Anterior cingulate cortex (tissue), 58 donors: ENCODE measurements around the gene SLC35D1.
"Not testable (repeated sequence)": the region's sequence is repeated elsewhere in the genome, so short reads cannot be mapped to it uniquely, and the experiment has no call there.

Experiments
- DNase-seq, 58 donors: peaks; one replicate each; lab custom pipeline; 2025; lab: John Stamatoyannopoulos, UW

Gene SLC35D1

DNA sequence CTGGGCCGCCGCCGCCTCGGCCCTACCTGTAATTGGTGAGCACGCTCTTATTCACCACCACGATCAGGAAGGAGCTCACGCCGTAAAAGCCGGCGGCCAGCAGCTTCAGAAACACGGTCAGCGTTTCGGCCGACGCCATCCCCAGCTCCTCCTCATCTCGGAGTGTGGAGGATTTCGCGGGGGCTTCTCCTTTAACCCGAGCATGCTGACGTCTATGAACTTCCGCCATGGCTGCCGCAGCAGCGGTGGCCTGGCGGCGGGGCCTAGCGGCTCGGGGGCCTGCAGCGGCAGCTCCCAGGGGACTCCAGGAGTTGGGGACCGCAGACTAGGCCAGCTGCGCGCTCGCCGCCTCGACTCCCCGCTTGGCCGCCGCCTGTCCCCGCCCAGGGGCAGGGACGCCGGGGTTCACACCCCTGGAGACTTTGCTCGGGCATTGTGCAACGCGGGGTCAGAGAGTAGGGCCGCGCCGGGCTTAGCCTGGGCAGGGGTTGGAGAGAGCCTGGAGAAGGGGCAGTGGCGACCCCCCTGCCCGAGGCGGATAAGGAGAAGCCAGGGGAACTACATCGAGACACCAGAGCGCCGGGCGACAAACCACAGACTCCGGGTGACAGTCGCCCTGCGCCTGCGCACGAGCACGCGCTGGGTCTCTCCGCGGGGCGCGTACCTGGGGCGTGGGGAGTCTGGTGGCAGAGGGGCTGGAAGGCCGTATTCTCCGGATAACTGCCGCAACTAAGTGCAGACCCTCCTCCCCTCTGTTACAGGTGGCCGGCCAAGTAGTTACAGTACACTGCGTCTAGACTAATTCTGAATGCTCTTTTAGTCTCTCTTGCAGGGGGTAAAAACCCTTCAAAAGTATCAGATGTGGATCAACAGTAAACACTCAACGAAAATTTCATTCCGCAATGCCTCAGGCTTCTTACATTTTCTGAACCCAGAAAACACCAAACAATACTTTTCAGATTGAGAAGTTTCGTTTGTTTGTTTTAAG, at the start of gene SLC35D1:
Gene SLC35D1, minus strand, starts transcription at position 364 of the 988 bp plus-strand sequence. Its CDS starts 135 bp downstream, at position 229.
- peak in 57 of 58 donors; percentile 50 to 89 (median 78) for DNase-seq

DNA sequence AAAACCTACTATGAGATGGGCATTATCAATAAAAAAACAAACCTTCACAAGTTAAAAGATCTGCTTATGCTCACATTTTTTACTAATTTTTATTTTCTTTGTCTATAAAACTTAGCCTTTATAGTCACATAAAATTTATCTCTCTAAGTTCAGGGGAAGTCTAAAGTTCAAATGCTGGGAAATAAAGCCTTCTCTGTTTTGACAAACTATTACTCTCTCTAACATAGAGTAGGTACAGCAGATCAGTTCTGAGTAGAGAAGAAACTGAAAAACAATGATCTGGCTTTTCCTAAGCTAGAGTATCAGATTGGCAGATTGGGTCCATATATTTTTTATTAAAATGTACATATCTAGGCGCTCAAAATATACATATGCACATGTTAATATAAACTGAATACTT, 49.6 kb upstream of the SLC35D1 start:
- DNase-seq = no peak

DNA sequence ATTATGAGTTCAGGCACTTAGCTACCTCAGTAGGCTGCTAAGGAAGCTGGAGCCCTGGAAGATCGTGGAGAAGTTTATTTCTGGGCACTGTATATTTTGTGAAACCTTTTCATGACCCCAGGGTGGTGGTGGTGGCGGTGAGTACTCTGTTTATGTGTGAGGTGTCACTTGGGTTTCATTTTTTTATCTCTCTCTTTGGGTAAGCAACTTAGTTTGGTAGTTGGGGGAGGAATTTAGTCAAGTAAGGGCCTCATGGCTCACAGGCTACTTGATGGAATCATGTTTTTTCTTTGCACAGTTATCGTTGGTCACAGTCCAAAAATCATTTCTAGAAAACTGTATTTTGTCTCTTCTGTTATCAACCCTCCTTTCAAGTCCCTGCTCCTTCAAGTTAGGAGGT, 46.9 kb upstream of the SLC35D1 start:
- DNase-seq = no peak

DNA sequence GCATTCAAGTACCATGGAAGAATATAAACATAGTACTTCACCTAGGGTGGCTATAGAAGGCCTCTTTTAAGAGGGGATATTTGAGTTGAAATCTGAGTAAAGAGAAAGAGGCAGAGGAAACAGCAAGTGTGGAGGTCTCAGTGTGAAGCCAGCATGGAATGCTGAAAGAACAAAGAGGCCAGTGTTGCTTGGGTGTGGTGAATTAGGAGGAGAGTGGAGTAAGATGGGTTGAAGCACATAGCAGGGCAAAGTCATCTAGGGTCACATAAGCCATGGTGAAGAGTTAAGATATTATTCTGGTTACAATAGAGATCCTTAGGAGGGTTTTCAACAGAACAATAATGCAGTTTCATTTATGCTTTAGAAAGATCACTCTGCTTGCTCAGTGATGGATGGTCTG, 43.4 kb upstream of the SLC35D1 start:
- DNase-seq = no peak

DNA sequence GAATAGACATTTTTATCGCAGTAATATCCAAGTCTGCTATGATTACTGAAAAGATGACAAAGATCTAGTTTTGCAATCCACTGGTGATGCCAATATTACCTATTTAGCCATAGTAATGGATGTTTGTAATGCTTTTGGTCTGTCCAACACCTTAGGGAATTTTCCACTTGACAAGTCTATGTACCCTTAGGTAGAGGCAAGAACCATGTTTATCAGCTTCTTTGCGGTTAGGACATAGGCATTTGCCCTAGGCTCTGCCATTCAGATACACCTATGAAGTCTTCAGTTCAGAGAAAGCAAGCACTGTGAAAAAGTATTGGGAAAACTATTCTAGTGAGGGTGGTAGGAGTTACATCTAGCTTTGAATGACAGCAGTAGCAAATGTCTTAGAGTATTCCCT, 40.2 kb upstream of the SLC35D1 start:
- DNase-seq = no peak

DNA sequence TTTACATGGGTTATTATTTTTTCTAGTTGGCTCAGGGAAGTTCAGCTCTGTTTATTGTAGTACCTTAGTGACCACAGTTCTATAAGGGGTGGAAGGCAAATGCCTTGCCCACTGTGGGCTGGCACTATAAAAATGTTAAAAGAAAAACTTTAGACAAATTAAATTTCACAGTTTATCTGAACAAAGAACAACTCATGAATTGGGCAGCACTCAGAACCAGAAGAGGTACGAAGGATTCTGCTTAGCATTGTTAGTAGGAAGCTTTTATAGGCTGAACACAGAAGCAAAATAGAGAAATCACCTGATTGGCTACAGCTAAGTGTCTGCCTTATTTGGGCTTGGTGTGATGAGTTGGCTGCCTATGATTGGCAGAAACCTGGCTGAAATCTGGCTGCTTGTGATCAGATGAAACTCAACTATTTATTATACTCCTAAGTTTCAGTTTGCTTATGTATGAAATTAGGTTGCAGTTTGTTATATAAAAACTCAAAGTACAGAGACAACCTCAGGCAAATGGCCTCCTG, 35.8 kb upstream of the SLC35D1 start:
- no peak for DNase-seq

DNA sequence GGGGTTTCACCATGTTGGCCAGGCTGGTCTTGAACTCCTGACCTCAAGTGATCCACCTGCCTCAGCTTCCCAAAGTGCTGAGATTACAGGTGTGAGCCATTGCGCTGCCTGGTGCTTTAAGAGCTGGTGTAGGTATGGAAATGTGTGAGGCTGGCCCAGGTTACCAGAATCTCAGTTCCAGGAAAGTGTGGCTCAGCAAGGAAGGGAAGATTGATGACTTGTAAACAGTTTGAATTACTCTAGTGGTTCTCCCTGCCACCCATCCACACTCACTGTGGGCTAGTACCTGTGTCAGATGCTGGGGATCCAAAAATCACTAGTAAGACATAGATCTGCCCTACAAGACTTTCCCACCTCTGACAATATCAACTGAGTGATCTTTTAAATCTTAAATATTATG, 34.5 kb upstream of the SLC35D1 start:
- no peak for DNase-seq

DNA sequence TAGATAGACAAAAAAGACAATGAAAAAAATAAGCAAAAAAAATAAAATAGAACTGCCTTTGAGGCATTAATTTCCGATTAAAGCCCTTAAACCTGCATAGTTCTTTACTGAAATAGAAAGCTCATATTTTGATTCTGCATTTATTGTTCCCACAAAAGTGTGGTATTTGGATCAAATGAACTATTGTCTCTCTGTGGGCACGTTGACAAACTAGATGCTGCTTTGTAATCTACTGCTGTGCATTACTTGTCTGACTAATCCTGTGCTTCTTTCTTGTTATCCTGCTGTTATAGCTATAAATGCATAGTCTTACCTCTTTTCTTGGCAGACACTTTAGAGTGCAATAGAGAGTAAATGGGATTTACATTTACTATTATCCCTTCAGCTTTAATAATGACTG, 31.4 kb upstream of the SLC35D1 start:
- no peak for DNase-seq

DNA sequence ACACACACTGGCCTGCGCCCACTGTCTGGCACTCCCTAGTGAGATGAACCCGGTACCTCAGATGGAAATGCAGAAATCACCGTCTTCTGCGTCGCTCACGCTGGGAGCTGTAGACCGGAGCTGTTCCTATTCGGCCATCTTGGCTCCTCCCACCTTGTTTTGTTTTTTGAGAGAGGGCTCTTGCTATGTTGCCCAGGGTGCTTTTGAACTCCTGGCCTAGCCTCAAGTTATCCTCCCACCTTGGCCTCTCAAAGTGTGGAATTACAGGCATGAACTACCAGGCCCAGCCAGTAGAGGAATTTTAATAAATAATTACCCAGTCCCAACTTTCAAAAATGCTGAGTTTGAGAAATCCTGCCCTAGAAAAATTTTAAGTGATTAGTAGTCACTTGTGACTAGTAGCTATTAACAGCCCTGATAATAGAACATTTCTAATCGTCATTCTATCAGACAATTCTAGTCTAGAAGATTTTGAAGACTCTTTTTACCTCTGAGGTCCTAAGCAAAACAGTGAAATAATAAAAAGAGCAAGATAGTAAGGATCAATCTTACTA, 30.9 kb upstream of the SLC35D1 start:
- DNase-seq = no peak

DNA sequence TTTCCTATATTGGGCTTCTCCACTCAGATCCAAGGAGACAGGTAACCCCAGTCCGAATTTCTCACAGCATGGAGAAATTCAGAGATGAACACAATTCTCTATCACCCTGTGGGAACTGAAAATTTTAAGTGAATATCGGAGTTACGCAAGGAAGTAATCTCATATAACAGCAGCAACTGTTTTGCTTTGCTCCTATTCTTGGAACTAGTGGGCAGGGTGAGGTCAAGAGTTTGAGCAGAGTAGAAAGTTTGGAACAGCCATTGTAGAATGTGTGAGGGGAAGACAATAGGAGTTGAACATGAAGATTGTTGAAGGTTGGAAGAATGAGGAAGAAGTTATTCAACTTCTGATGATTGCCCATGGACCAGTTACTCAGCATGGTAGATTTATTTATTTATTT, 24.3 kb upstream of the SLC35D1 start:
- DNase-seq = no peak

DNA sequence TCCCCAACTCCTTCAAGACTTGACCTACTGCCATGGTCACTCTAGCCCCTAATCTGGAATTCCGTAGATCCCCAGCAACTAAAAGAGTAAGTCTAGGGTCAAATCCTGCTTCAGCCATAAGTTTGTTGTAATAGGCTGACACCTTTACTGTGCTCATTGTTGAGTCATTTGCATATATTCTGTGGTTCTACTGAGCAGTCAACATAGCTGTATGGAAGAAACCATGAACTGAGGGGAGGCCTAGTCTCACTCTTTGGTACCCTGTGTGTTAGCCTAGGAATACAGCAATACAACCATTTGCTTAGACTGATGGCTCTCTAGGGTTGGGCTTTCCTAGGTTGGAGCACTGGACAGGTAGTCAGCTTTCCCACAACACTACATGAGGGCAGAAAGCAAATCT, 23.6 kb upstream of the SLC35D1 start:
- DNase-seq = no peak

DNA sequence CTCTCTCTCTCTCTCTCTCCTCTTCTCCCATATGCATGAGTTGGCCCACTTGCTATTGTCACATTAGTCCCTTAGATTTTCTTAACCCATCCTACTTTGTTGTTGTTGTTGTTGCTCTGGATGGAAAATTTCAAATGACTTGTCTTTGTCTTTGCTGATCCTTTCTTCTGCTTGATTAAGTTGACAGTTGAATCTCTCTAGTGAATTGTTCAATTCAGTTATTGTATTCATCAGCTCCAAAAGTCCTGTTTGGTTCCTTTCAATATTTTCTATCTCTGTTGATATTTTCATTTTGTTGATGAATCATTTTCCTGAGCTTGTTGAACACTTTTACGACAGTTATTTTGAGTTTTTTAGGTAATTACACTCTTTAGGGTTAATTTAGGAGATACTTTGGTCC, 18.8 kb upstream of the SLC35D1 start:
- DNase-seq = no peak

DNA sequence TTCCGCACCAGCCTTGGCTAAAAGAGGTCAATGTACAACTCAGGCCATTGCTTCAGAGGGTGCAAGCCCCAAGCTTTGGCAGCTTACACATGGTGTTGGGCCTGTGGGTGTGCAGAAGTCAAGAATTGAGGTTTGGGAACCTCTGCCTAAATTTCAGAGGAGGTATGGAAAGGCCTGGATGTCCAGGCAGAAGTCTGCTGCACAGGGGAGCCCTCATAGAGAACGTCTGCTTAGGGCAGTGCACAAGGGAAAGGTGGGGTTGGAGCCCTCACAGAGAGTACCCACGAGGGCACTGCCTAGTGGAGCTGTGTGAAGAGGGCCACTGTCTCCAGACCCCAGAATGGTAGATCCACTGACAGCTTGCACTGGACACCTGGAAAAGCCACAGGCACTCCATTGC, 13.7 kb upstream of the SLC35D1 start:
- not testable (repeated sequence) for DNase-seq

DNA sequence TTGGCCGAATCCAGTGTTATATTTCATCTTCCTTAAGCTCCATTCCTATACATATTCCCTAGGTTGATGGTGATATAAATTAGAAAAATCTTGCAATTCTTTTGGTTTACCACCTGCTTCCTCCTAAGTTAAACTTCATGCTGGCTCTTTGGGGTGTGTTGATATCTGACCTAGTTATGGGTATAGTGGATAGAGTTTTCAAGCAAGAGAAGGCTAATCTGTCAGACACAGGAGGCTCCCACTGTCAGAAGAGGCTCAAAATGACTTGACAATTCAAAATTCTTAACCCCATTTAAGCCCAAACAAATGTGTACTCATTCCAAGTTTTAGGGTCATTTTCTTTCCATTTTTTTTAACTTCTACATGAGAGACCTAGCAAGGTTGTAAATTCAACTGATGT, 8.5 kb upstream of the SLC35D1 start:
- DNase-seq = no peak

DNA sequence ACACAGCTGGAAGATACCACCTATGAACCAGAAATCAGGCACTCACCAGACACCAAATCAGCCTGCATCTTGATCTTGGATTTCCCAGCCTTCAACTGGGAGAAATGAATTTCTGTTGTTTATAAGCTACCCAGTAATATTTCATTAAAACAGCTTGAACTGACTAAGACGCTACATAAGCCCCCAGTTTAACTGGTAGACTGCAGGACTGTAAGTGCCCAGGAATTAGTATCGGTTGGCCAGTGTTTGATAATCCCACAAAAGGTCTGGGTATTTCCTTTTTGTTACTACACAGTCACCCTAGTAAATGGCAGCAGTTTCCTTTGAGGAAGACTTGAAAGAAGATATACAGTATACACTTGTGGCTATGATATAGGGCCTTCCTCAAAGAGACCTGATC, 7.3 kb upstream of the SLC35D1 start:
- DNase-seq = no peak

DNA sequence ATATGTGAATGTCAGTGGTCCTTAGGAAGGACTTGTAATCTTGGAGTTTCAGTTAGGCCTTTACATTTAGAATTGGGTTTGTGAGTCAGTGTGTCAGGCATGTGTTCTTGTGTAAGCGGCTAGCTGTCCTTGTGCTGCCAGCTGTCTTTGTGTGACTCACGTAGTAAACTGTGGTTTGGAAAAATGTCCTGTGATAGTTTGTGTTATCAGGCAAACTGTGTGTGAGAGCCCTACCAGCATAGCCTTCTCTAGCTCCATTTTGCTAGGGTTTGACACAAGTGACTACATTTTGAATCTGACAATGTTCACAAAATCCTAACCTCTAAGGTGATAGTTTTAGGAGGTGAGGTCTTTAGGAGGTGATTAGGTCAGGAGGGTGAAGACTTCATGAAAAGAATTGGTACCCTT, 6.9 kb upstream of the SLC35D1 start:
- DNase-seq = peak in 1 of 58 donors; percentile 0

DNA sequence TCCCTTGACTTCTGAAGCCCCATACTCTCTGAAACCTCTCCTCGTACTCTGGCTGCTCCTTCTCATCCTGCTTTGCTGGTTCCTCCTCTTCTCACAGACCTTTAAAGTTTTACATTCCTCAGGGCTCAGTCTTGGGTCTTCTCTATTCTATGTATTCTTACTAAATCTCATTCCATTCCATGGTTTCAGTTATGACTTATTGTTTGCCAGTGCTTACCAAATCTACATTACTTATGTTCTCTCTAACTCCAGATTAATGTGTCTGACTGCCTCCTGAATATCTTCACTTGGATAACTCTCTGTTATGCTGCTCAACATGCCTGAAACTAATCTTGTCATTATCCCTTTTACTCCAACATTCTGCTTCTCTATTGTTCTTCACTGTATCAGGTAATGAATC, 5.4 kb upstream of the SLC35D1 start:
- no peak for DNase-seq

DNA sequence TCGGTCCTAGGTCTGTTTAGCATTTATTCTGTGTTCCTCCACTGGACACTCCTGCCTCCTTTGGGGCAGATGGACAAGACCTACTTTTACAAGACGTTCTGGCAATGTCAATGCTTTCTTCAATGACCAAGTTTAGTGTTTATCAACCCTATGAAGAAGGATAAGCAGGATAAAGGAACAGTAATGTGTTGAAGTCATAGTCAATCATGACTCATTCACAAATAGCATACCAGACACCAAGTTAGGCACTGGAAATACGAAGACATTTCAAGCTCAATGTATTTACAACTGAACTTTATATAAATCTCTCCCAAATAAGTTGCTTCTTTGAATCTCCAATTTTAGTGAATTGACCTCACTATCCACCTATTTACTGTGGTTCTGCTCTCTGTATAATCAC, 4.8 kb upstream of the SLC35D1 start:
- DNase-seq = no peak

DNA sequence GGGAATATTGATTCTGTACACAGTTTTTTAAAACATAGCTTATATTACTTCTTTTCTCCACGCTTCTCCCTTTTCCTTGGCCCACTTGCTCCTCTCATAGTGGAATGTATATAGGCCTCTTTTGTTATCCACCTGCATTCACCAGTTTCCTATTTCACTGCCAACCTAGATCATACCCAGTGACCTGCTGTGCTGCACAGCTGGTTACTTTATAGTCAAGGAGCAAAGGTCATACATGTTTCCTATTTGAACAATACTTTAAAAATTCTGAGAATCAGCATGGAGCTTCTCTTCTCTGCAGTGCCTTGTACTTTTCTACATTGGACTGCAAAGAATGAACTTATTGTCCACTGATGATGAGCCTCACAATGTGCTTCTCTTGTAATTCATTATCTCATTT, 4.3 kb upstream of the SLC35D1 start:
- DNase-seq = peak in 1 of 58 donors; percentile 2

DNA sequence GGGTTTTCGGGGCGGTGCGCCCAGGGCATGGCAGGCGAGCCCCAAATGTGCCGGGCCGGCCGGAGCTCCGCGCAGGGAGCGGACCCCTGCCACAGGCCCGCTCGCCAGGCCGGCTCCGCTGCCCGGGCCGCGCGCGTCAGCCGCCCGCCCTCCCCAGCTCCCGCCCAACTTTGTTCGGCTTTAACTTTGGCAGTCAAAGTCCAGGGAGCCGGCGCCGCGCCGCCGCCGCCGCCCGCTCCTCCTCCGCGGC, 488 bp downstream of the SLC35D1 start:
- DNase-seq = peak in 21 of 58 donors; percentile 35 to 83 (median 64)

DNA sequence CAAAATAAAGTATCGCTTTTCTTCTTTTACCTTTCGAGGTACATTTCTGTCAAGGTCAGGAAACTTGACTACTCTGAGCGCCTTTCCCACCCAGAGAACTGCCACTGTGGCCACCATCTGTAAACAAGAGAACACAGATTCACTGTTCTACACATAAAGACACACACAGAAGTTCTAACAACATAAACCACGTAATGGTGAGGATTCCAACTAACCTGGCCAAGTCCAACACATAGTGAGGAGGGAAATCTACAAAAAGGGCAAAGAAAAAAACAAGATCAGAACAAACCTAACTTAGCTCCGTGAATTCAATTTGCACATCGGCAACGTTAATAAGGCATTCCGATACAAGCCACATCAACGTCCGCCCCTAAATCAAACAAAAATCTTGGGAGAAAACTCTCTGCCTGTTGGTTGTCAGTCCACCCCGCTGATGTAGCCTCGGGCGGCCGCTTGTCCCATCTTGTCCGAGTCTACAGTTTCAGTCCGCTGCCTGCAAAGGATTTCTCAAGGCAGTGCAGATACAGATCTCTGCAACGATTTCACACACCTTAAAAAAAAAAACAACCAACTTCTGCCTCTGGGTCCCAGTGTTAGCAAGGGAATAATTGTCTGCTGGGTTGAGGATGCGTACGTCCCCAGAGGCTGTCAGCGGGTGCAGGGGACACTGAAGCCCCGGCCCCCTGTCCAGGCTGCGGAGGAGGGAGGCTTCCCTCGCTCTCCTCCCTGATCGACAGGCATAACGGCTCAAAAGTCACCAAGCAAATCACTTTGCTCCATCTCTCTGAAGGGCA, 1.0 kb downstream of the SLC35D1 start:
- DNase-seq = peak in 30 of 58 donors; percentile 3 to 63 (median 27)
